ENCODE measurements around the gene ANKH. TPM values are rescaled to one million over a fixed set of nuclear protein-coding genes. Genes with fewer than 3 reads are reported as not detected.

ANKH gene
- total and polyA plus RNA-seq, 2 of the 13 experiments (the other 11 are each of a cell fraction or from before 2014, with no cell fraction given), result 25.0 to 36.0 TPM

DNA sequence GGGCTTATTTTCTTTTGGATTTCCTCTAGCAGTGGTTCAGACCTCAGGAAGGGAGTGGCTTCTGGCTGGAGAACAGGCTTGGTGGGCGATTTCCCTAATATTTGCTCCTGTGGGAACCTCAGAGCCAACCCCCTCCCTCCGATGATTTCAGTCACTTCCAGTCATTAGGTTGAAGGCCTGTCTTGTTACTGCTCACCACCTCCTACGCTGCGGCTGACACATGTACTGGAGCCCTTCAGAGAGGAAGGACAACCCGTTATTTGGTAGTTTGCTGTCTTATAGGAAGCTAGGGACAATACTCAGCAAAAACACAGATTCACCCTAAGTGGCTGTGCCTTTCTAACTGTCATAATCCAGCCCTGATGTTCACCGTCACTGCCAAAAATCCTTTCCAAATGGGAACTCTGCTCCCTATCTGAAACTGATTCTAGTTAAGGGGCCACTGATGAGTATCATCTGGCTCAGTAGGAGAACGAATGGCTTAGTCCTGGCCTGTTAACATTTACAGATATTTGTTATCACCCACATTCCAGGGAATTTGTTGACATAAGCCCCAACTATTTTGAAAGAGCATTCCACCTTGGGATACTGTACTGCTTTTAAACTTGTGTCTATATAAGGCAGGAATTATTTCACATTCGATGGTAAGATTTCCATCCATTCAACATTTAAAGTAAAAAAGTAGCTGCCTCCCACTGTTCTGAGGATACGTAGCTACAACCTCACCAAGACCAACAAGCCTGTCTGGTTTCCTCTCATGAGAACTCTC is 29.3 kb upstream of the ANKH start:
- intact Hi-C loops (cut with micrococcal nuclease; ENCODE audit: unreplicated experiment) (no loop called here), in situ Hi-C loops (cut with HindIII; ENCODE audit: extremely low pct_ligation_motif_present, low pct_unique_long_range_greater_than_20kb) (no loop called here)
- no peak for FAIRE-seq
- ChIA-PET POLR2A (no interaction called here), CTCF (ENCODE audit: low intra/inter-chr PET ratio, low total read pairs) (no interaction called here)
- Histone ChIP-seq H3K9me3 (ENCODE audit: low read length) (no peaks in the 10 kb centered on the region), H3K27me3 (ENCODE audit: control insufficient read depth in 1 of 2, insufficient read depth in 2 of 2, low read length in 2 of 2) (no peaks in the 10 kb centered on the region), H3K36me3 (replicated peaks in 1 of 2; ENCODE audit: control insufficient read depth in 1 of 2, insufficient read depth in 2 of 2, low read length in 2 of 2) (no peaks in the 10 kb centered on the region), H3K4me2 (ENCODE audit: low read depth, low read length) (peak overlapping the region; percentile 90), H4K20me1 (ENCODE audit: insufficient read depth, low read length) (no peaks in the 10 kb centered on the region), H3K4me3 (replicated peaks in 1 of 3; ENCODE audit: insufficient read depth in 1 of 3, low read depth in 2 of 3, low read length in 3 of 3) (peak overlapping the region in 2 of 3 experiments; percentile 36 to 51; a peak in 5 of 6 replicates), H3K9ac (ENCODE audit: insufficient read depth, low read depth, low read length) (0 out of 2 replicates have a peak overlapping the region, but pooled peaks have one; percentile 35), H3K27ac (ENCODE audit: extremely low read length, insufficient read depth, low read length) (no peak overlapping the region), H2AFZ (ENCODE audit: low read length) (peak overlapping the region; percentile 18), H3K79me2 (ENCODE audit: insufficient read depth, low read length) (no peaks in the 10 kb centered on the region), H3K4me1 (ENCODE audit: insufficient read depth, low read length) (peaks cover 22% of the 10 kb centered on the region)
- ATAC-seq, result peak; percentile 84
- DNase-seq (ENCODE audit: low spot score), result peak; percentile 63
- BruUV-seq (replicated peaks), result no TSS peak
- WGBS (ENCODE audit: low lambda C conversion rate), result 4% methylated on average over 9 of the region's 9 CpGs
- TF ChIP-seq ZNF7 (CRISPR knock-in tag; IDR thresholded peaks at IDR 0.05) (peak; percentile 62; the same call in 1 of the 2 replicates), ZNF777 (CRISPR knock-in tag; IDR thresholded peaks at IDR 0.05) (no peak), MED8 (CRISPR knock-in tag; IDR thresholded peaks at IDR 0.05; ENCODE audit: insufficient replicate concordance) (no peak), ZNF468 (CRISPR knock-in tag; IDR thresholded peaks at IDR 0.05) (no peak), FOXA1 (IDR thresholded peaks at IDR 0.05) (no peak), FOXA1 (CRISPR knock-in tag; IDR thresholded peaks at IDR 0.05) (no peak), MED13 (CRISPR knock-in tag; IDR thresholded peaks at IDR 0.05) (0 out of 2 replicates have a peak, but pooled peaks have one; percentile 23), TEAD3 (CRISPR knock-in tag; optimal IDR thresholded peaks at IDR 0.05; ENCODE audit: borderline replicate concordance) (peak; percentile 73), SMYD3 (CRISPR knock-in tag; IDR thresholded peaks at IDR 0.05) (no peak), ZNF382 (CRISPR knock-in tag; IDR thresholded peaks at IDR 0.05; ENCODE audit: borderline replicate concordance) (no peak), NR1H2 (CRISPR knock-in tag; IDR thresholded peaks at IDR 0.05; ENCODE audit: borderline replicate concordance, low read depth) (no peak), SMAD9 (CRISPR knock-in tag; IDR thresholded peaks at IDR 0.05) (no peak), GLMP (CRISPR knock-in tag; IDR thresholded peaks at IDR 0.05; ENCODE audit: borderline replicate concordance) (no peak), GATA4 (IDR thresholded peaks at IDR 0.05; ENCODE audit: borderline replicate concordance, low read depth) (no peak)
- TF ChIP-seq, protein P1, sequence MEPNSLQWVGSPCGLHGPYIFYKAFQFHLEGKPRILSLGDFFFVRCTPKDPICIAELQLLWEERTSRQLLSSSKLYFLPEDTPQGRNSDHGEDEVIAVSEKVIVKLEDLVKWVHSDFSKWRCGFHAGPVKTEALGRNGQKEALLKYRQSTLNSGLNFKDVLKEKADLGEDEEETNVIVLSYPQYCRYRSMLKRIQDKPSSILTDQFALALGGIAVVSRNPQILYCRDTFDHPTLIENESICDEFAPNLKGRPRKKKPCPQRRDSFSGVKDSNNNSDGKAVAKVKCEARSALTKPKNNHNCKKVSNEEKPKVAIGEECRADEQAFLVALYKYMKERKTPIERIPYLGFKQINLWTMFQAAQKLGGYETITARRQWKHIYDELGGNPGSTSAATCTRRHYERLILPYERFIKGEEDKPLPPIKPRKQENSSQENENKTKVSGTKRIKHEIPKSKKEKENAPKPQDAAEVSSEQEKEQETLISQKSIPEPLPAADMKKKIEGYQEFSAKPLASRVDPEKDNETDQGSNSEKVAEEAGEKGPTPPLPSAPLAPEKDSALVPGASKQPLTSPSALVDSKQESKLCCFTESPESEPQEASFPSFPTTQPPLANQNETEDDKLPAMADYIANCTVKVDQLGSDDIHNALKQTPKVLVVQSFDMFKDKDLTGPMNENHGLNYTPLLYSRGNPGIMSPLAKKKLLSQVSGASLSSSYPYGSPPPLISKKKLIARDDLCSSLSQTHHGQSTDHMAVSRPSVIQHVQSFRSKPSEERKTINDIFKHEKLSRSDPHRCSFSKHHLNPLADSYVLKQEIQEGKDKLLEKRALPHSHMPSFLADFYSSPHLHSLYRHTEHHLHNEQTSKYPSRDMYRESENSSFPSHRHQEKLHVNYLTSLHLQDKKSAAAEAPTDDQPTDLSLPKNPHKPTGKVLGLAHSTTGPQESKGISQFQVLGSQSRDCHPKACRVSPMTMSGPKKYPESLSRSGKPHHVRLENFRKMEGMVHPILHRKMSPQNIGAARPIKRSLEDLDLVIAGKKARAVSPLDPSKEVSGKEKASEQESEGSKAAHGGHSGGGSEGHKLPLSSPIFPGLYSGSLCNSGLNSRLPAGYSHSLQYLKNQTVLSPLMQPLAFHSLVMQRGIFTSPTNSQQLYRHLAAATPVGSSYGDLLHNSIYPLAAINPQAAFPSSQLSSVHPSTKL (CRISPR knock-in tag; IDR thresholded peaks at IDR 0.05), result 0 out of 2 replicates have a peak, but pooled peaks have one; percentile 14
- TF ChIP-seq, protein P2, sequence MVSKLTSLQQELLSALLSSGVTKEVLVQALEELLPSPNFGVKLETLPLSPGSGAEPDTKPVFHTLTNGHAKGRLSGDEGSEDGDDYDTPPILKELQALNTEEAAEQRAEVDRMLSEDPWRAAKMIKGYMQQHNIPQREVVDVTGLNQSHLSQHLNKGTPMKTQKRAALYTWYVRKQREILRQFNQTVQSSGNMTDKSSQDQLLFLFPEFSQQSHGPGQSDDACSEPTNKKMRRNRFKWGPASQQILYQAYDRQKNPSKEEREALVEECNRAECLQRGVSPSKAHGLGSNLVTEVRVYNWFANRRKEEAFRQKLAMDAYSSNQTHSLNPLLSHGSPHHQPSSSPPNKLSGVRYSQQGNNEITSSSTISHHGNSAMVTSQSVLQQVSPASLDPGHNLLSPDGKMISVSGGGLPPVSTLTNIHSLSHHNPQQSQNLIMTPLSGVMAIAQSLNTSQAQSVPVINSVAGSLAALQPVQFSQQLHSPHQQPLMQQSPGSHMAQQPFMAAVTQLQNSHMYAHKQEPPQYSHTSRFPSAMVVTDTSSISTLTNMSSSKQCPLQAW (CRISPR knock-in tag; IDR thresholded peaks at IDR 0.05), result 0 out of 2 replicates have a peak, but pooled peaks have one; percentile 19
- TF ChIP-seq, protein P3, sequence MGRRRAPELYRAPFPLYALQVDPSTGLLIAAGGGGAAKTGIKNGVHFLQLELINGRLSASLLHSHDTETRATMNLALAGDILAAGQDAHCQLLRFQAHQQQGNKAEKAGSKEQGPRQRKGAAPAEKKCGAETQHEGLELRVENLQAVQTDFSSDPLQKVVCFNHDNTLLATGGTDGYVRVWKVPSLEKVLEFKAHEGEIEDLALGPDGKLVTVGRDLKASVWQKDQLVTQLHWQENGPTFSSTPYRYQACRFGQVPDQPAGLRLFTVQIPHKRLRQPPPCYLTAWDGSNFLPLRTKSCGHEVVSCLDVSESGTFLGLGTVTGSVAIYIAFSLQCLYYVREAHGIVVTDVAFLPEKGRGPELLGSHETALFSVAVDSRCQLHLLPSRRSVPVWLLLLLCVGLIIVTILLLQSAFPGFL (CRISPR knock-in tag; IDR thresholded peaks at IDR 0.05), result no peak
